H9 (cell line): ENCODE data around the gene SNED1. TPM values are rescaled to one million over a fixed set of nuclear protein-coding genes. Genes with fewer than 3 reads are reported as not detected.

Experiments
- DNase-seq: peaks from one replicate; pipeline ENCODE4 v3.0.0-alpha.2; 2017
- H2AFZ ChIP-seq: one replicate; pipeline ENCODE4 v1.6.1; 2013; ENCODE audit warnings: mild to moderate bottlenecking, low read length, control low read depth, moderate library complexity
- H2AK5ac ChIP-seq: 2 replicates; pipeline ENCODE4 v1.6.1; 2013; ENCODE audit warnings: low read length, control low read depth, mixed read lengths; ENCODE audit not compliant: insufficient read length
- H2BK120ac ChIP-seq: one replicate; pipeline ENCODE4 v1.6.1; 2013; ENCODE audit warnings: low read depth, mild to moderate bottlenecking, low read length, control low read depth, inconsistent platforms; ENCODE audit not compliant: poor library complexity, severe bottlenecking
- H2BK12ac ChIP-seq: 2 replicates; pipeline ENCODE4 v1.6.1; 2013; ENCODE audit warnings: low read length, control low read depth, mixed read lengths, low read depth; ENCODE audit not compliant: insufficient read length
- H2BK15ac ChIP-seq: 2 replicates; pipeline ENCODE4 v1.6.1; 2013; ENCODE audit warnings: low read depth, low read length, control low read depth
- H2BK20ac ChIP-seq: one replicate; pipeline ENCODE4 v1.6.1; 2013; ENCODE audit warnings: low read depth, mild to moderate bottlenecking, low read length, control low read depth, inconsistent platforms; ENCODE audit not compliant: poor library complexity, severe bottlenecking
- H2BK5ac ChIP-seq: 2 replicates; pipeline ENCODE4 v1.6.1; 2013; ENCODE audit warnings: low read length, control low read depth, mixed read lengths; ENCODE audit not compliant: insufficient read length
- H3K14ac ChIP-seq: 2 replicates; pipeline ENCODE4 v1.6.1; 2013; ENCODE audit warnings: low read length, control low read depth; ENCODE audit not compliant: insufficient read depth
- H3K18ac ChIP-seq: 2 replicates; pipeline ENCODE4 v1.6.1; 2013; ENCODE audit warnings: low read depth, mild to moderate bottlenecking, mixed read lengths, low read length, control low read depth; ENCODE audit not compliant: insufficient read length
- H3K23ac ChIP-seq: 2 replicates; pipeline ENCODE4 v1.6.1; 2013; ENCODE audit warnings: low read length, control low read depth, mixed read lengths, low read depth; ENCODE audit not compliant: insufficient read length
- H3K23me2 ChIP-seq: 2 replicates; pipeline ENCODE4 v1.6.1; 2013; ENCODE audit warnings: low read depth, mild to moderate bottlenecking, mixed read lengths, low read length, control low read depth; ENCODE audit not compliant: insufficient read length, poor library complexity, severe bottlenecking
- H3K27ac ChIP-seq: 2 replicates; pipeline ENCODE4 v1.5.1; 2013; ENCODE audit warnings: low read length, control low read depth, mixed read lengths, low read depth; ENCODE audit not compliant: insufficient read length
- H3K27me3 ChIP-seq: 2 replicates; pipeline ENCODE4 v1.6.1; 2013; ENCODE audit warnings: low read length, control low read depth, inconsistent platforms; ENCODE audit not compliant: insufficient read depth
- H3K4ac ChIP-seq: 2 replicates; pipeline ENCODE4 v1.6.1; 2013; ENCODE audit warnings: low read depth, mild to moderate bottlenecking, control low read depth, inconsistent platforms, low read length, moderate library complexity
- H3K4me1 ChIP-seq: 2 replicates; pipeline ENCODE4 v1.6.1; 2013; ENCODE audit warnings: low read length, control low read depth, inconsistent platforms; ENCODE audit not compliant: insufficient read depth
- H3K4me2 ChIP-seq: 2 replicates; pipeline ENCODE4 v1.6.1; 2013; ENCODE audit warnings: low read length, control low read depth, mixed read lengths; ENCODE audit not compliant: insufficient read length, insufficient read depth
- H3K56ac ChIP-seq: 2 replicates; pipeline ENCODE4 v1.6.1; 2013; ENCODE audit warnings: low read depth, mild to moderate bottlenecking, mixed read lengths, low read length, control low read depth; ENCODE audit not compliant: insufficient read length
- H3K79me1 ChIP-seq: 2 replicates; pipeline ENCODE4 v1.6.1; 2013; ENCODE audit warnings: low read depth, mild to moderate bottlenecking, moderate library complexity, low read length, control low read depth, inconsistent platforms; ENCODE audit not compliant: insufficient read depth, poor library complexity, severe bottlenecking
- H3K79me2 ChIP-seq: 2 replicates; pipeline ENCODE4 v1.6.1; 2013; ENCODE audit warnings: low read length, control low read depth, inconsistent platforms; ENCODE audit not compliant: insufficient read depth
- H3K9ac ChIP-seq: 2 replicates; pipeline ENCODE4 v1.6.1; 2013; ENCODE audit warnings: low read length, control low read depth, mixed read lengths; ENCODE audit not compliant: insufficient read length; ENCODE audit errors: extremely low read depth
- H3K9me3 ChIP-seq: one replicate; pipeline ENCODE4 v1.6.1; 2013; ENCODE audit warnings: low read depth, low read length, inconsistent platforms; ENCODE audit not compliant: control insufficient read depth
- H3T11ph ChIP-seq: one replicate; pipeline ENCODE4 v1.6.1; 2013; ENCODE audit warnings: mild to moderate bottlenecking, low read length, control low read depth, inconsistent platforms
- H4K20me1 ChIP-seq: one replicate; pipeline ENCODE4 v1.6.1; 2013; ENCODE audit not compliant: control insufficient read depth, insufficient read length, insufficient read depth
- H4K5ac ChIP-seq: 2 replicates; pipeline ENCODE4 v1.6.1; 2013; ENCODE audit warnings: low read depth, mild to moderate bottlenecking, mixed read lengths, low read length, control low read depth; ENCODE audit not compliant: insufficient read length
- H4K8ac ChIP-seq: replicated peaks from 2 replicates; pipeline ENCODE4 v1.6.1; 2013; ENCODE audit warnings: low read length, control low read depth, mixed read lengths, low read depth; ENCODE audit not compliant: insufficient read length
- H4K91ac ChIP-seq: 2 replicates; pipeline ENCODE4 v1.6.1; 2013; ENCODE audit warnings: low read depth, mild to moderate bottlenecking, moderate library complexity, mixed read lengths, low read length, control low read depth; ENCODE audit not compliant: insufficient read length
- H3K27ac Mint-ChIP-seq, 3 experiments: 2 replicates in 2 of 3; 3 replicates in 1 of 3; pipeline ENCODE4 v1.8.0; 2020 to 2021; ENCODE audit warnings: mixed read lengths in 3 of 3, mild to moderate bottlenecking in 1 of 3, moderate library complexity in 1 of 3
- H3K27me3 Mint-ChIP-seq: 2 replicates; pipeline ENCODE4 v1.8.0; 2021; ENCODE audit warnings: low read depth, mild to moderate bottlenecking, moderate library complexity, mixed read lengths
- H3K36me3 Mint-ChIP-seq, 3 experiments: 2 replicates in 2 of 3; 3 replicates in 1 of 3; pipeline ENCODE4 v1.8.0; 2020 to 2021; ENCODE audit warnings: low read depth in 3 of 3, mixed read lengths in 3 of 3; ENCODE audit not compliant: insufficient read depth in 1 of 3
- H3K4me1 Mint-ChIP-seq, 2 experiments: 2 replicates each; pipeline ENCODE4 v1.8.0; 2020; ENCODE audit warnings: mixed read lengths in 2 of 2
- H3K4me3 Mint-ChIP-seq, 2 experiments: 2 replicates in 1 of 2; 3 replicates in 1 of 2; pipeline ENCODE4 v1.8.0; 2020 to 2021; ENCODE audit warnings: mild to moderate bottlenecking in 2 of 2, mixed read lengths in 2 of 2, moderate library complexity in 1 of 2
- H3K9me3 Mint-ChIP-seq, 2 experiments: 2 replicates in 1 of 2; 3 replicates in 1 of 2; pipeline ENCODE4 v1.8.0; 2020; ENCODE audit warnings: mild to moderate bottlenecking in 2 of 2, mixed read lengths in 2 of 2, moderate library complexity in 1 of 2
- CTCF ChIP-seq: fragments of 200-600 bp; sonication (generic); conservative IDR thresholded peaks from 3 replicates; pipeline ENCODE4 v1.8.0; 2021; ENCODE audit warnings: antibody characterized with exemption, mild to moderate bottlenecking
- WGBS: extraction: QIAGEN DNeasy Blood & Tissue Kit; methylation state at CpG from one replicate; pipeline ENCODE4 v1.1.7; 2013; ENCODE audit warnings: missing lambda C conversion rate, low lambda C conversion rate, mixed read lengths; ENCODE audit not compliant: insufficient read length; ENCODE audit errors: extremely low coverage; 5-methylcytosine and 5-hydroxymethylcytosine counted together
- total RNA-seq: library from RNA; stranded (reverse); gene quantifications from 2 replicates; pipeline ENCODE4 v1.2.1, GENCODE V29; 2021

SNED1 gene
- total RNA-seq, 1 experiment from 2014 or later = 2.5 TPM

- Histone ChIP-seq H2AK5ac (no peak overlapping the region), H3K79me2 (no peaks in the 10 kb centered on the region), H3K23me2 (no peaks in the 10 kb centered on the region), H3K4me1 (no peaks in the 10 kb centered on the region), H3K23ac (no peak overlapping the region), H4K91ac (no peak overlapping the region), H2BK120ac (no peak overlapping the region), H3K79me1 (no peaks in the 10 kb centered on the region), H4K20me1 (no peaks in the 10 kb centered on the region), H3K4me2 (no peak overlapping the region), H3K9ac (no peak overlapping the region), H3K4ac (no peak overlapping the region), H3T11ph (no peak overlapping the region), H3K9me3 (no peaks in the 10 kb centered on the region), H3K27ac (no peak overlapping the region), H2BK20ac (no peak overlapping the region), H3K14ac (no peak overlapping the region), H2BK12ac (no peak overlapping the region), H3K27me3 (no peaks in the 10 kb centered on the region), H2BK5ac (no peak overlapping the region), H2AFZ (no peak overlapping the region), H2BK15ac (no peak overlapping the region), H4K5ac (no peak overlapping the region), H3K56ac (no peak overlapping the region), H3K18ac (no peak overlapping the region), H4K8ac (no peak overlapping the region)
- no peak for DNase-seq
- TF ChIP-seq CTCF = no peak
- H3K27ac Mint-ChIP-seq = peak overlapping the region in 2 of 3 experiments; percentile 13 to 29; a peak in 1 of 7 replicates
- H3K9me3 Mint-ChIP-seq = no peaks in the 10 kb centered on the region
- H3K4me3 Mint-ChIP-seq = no peak overlapping the region; a peak in 1 of 5 replicates
- 100% methylated on average over 7 of the region's 35 CpGs for WGBS
- peaks cover 3 to 34% (median 21%) of the 10 kb centered on the region in 3 experiments; a peak in 6 of 7 replicates for H3K36me3 Mint-ChIP-seq
- peaks cover under 1 to 1% of the 10 kb centered on the region in 2 experiments; a peak in 3 of 4 replicates for H3K4me1 Mint-ChIP-seq
- H3K27me3 Mint-ChIP-seq = no peaks in the 10 kb centered on the region
Observed at GRCh38 chr2:241108271-241109209, 110.1 kb downstream of the SNED1 start.
